Stimulated activated naive CD4-positive, alpha-beta T cell (primary cell): Measurements from ENCODE around the gene GNG4.

Experiments used
- DNase-seq, 6 experiments: peaks; one replicate each; lab custom pipeline; 2025; lab: John Stamatoyannopoulos, UW

Gene GNG4

DNA sequence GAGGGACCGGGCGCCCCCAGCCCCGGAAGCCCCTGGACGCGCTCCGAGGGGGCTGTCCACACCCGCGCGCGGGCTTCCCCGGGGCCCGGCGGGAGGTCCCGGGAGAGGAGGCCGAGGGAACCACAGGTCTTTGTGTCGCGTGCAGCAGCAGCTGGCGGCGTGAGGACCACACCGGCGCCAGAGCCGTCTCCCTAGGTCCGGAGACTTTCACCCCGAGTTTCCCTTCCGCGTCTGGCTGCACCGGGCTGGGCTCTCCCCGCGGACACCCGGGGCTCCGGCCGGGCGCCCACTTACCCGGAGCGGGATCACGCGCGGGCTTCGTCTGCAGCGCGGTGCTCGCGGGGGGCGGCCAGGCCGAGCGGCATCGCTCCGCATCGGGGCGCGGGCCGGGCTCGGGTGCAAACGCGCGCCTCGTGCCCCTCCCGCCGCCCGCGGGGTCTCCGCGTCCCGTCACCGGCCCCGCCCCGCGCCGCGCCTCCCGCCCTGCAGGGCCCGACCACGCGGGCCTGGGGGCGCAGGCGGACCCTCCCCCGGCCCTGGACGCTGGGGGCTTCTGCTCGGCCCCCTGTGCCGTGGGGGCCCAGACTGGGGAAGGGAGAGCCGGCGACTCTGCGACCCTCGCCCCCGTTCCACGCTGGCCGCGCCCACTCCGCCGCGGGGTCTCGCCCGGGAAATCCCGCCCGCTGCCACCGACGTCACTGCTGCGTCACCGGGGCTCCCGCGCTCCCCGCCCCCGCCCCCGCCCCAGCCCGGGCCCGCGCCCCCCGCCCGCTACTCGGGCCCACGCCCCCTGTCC, at the start of gene GNG4:
Gene GNG4 (minus strand): TSS at position 417 of the 796 bp plus-strand sequence. CDS start 65,946 bp downstream, outside the sequence.
- DNase-seq: no peak

DNA sequence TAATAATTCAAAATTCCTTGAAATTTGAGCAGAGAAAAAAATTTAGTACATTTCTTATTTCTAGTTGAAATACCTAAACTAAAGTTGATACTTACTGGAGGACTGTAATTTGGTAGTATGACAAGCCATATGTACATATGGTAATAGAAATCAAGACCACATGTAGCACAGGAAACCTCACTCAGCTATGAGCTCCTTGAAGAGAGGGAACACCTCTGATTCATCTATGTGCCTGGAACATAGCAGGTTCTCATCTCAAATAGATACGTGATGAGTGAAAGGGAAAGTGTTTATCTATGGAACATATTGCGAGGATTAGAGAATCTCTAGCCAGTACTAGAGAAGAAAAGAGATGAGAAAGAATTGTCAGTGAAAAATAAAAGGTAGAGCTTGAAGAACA, 47.9 kb upstream of the GNG4 start:
- no peak for DNase-seq

DNA sequence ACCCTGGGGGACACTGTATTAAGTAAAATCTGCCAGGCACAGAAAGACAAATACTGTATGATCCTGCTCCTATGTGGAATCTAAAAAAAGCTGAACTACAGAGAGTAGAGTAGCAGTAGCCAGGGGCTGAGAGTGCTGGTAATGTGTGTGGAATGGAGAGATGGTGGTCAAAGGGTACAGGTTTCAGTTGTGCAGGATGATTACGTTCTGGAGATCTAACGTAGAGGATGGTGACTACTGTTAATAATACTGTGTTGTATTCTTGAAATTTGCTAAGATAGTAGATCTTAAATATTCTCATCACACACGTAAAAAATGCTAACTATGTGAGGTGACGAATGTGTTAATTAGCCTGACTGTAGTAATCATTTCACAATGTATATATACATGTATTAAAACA, 39.8 kb upstream of the GNG4 start:
- no peak for DNase-seq

DNA sequence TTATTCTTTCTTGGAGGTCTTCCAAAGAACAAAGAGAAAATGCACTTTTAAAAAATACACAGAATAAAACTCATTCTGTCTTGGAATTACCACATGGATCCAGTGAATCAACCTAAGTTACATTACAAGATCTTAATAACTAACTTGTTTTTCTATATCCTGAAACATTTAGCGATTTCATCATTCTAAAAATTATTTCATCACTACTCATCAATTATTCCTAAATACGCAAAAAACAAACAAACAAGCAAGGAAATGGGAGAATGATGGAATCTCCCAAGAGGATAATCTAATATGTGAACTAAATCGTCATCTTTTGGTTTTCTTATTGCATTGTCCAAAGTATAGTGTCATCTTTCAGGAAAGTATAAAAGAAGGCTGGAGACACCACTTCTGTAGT, 38.5 kb upstream of the GNG4 start:
- DNase-seq: no peak

DNA sequence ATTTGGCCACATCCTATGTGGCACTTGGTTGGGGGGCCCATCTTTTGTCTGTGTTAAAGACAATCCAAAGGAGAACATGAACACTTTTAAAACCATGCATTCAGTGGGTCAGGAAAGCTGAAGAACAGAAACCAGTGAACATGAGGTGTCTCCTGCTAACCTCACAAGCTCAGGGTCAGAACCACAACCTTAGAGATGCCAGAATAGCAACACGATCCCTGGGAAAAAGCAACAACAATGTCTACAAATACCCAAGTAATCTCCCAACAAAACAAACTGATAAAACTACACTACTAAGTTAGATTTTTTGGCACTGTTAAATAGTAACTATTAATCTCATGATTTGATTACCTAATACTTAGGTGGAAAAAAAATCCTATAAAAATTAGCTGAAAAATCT, 34.1 kb upstream of the GNG4 start:
- DNase-seq: no peak

DNA sequence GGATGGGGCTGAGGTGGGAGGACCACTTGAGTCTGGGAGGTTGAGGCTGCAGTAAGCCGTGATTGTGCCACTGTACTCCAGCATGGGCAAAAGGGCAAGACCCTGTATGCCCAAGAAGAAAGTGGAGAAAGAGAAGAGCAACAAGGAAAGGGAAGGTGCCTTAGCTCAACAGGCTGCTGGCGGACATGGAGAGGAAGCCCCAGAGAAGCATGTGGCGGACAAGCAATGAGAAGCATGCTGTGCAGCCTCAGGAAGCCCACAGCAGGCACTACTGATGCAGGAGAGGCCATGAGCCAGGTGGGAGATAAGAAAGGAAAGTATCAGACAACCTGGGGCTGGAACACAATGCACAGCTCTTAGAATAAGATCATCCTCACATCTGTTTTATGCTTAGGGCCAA, 32.6 kb upstream of the GNG4 start:
- no peak for DNase-seq

DNA sequence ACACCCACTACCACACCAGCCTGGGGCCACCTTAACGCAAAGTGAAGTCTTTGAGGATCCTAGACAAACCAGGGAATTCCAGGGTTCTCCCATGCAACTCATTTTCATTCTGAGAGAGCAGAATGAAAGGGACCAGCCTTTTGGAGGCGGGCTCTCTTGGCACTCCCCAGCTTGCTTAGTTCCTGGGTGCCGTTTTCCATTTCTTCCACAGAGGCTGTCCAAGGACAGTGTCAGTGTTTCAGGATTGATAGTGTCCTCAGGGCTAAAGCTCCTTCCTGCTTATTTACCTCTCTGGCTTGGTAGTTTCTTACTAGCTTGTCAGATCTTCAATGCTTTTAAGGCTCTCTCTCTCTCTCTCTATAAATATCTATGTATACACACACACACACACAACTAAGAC, 30.1 kb upstream of the GNG4 start:
- DNase-seq: no peak

DNA sequence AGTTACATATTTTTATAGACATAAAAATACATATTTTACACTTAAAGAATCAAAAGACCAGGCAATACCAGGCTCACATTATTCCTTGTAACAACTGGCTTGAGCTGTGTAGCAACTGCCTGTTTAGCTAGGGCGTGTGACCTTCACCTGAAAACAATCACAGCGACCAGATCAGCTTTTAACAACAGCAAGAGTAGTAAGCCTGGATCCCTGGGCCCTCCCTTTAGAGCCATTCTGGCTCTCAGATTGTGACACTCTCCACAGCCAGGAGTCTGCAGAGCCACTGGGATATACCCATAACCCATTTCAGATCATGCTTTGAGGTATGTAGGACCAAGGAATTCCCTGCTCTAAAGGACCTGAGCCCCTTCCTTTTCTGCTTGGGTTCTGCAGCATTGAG, 29.4 kb upstream of the GNG4 start:
- no peak for DNase-seq

DNA sequence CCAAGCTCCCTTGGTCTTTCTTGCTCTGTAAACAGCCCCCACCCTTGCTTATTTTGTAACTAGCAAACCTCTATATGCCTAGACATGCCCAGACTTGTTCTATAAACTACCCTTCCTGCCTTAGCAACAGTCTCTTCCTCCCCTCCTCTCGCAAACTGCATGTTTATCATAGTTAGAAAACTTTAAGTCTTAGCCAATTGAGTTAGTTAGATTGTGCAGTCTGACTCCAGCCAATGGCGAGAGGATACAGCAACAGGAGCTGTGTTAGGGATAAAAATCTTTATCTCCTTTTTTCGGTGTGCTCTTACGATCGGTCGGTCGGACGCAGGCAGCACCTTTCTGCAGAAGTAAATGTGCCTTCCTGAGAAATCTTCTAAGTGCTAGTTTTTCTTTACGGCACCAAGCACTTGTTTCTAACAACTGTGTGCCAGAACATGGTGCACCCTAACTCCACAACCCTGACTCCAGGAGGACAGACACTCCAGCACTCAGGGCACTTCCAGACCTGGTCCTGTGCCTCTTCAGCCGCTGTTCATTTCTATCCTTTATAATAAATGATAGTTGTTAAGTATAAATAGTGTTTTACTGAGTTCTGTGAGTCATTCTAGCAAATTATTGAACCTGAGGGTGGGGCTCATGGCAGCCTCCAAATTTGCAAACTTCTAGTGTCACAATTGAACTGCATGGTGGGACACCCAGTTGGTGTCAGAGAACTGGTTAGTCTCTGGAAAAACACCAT, 25.7 kb upstream of the GNG4 start:
- DNase-seq: no peak

DNA sequence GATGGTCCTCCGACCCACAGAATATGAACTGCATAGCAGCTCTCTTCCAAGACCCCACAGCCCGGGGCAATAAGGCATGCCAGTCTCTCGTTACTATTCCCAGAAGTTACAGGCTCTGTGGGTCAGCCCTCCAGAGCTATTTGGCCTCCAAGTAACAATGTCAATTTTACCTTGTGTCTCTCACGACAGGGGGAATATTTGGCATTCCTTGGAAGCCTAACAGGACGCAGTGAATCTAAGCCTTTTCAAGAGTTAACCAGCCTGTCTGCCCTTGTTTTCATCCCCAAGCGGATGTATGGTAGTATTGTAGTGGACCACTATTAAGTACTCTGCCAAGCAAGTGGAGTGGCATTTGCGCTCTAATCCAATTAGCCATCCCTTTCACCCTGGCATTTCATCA, 24.4 kb upstream of the GNG4 start:
- no peak for DNase-seq

DNA sequence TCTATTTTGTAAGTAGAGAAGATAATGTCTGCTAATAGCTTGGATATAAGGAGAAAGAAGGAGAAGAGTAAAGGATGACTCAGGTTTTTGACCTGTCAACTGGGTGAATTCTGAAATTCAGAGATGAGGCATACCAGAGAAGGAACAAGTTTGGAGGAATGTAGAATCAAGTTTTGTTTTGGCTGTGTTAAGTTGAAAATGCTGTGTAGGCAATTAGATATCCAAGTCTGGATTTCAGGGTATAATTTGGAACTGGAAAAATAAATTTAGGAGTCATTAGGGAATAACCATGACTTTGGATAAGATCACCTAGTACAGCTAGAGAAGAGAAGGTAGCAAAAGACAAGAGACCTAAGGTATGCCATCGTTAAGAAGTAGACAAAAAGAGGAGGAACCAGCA, 22.4 kb upstream of the GNG4 start:
- DNase-seq: no peak

DNA sequence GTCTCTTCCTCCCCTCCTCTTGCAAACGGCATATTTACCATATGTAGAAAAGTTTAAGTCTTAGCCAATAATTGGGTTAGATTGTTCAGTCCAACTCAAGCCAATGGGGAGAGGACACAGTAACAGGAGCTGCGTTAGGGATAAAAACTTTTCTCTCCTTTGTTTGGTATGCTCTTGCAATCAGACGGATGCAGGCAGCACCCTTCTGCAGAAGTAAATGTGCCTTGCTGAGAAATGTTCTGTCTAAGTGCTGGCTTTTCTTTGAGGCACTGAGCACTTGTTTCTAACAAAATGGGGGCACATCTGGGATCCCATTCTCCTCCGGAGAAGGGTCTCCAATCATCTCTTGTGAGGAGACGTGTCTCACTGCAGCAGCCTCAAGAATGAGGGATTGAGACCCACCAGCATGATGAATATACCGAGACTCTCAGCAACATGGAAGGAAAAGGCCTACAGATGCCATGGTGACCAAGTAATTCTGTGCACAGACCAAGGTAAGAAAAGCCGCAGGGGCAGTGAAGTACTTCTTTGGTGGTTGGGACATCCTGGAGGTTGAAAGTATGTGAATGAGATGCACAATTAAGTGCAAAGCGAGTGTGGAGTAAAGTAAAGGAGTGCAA, 20.7 kb upstream of the GNG4 start:
- no peak for DNase-seq

DNA sequence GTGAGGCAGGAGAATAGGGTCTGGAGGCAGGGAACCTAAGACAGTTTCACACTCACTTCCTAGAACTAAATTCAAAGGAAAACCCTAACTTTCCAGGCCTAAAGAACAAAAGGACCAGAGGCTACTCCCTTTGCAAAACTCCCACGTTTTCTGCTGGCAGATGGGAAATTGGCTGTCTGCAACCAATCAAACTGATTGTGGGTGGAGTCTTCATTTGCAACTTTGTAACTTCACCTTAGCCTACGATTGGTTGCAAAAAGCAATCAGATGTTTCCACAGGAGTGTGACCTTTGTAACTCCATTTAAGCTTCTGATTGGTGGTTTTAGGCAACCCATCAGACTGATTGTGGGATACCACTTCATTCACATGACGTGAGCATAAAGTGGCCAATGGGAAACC, 19.7 kb upstream of the GNG4 start:
- DNase-seq: no peak

DNA sequence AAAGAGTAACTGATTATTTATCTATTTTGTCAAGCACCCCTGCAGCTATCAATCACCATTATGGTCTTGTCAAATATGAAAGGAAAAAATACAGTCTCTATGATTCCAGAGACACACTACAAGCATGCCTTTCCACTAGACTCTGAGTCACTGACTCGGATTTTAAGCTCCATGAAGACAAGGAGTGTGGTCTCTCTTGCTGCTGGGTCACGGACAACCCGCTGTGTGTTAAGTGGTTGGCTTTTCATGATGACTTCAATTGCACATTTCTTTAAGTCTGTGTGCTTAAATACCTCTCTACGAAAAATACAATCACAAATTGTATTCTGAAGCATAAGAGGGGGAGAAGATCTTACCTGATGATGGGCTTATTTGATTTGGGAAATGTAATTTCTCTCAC, 14.0 kb upstream of the GNG4 start:
- no peak for DNase-seq

DNA sequence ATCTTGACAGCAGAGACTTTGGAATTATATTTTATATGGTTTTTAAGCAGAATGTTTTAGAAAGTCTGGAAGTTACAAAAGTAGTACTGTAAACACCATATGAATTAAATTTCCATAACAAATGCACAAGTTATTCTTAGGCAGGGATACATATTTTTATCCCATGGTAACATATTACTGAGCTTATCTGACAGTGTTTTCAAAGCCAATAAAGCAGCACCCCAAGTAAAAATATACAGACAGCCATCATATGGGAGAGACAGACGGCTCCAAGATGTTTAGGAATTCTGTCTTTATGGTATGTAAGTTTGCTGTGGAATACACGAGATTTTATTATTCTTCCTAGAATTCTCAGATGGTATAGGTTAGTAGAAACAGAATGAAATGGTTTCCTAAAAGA, 12.0 kb upstream of the GNG4 start:
- DNase-seq: no peak

DNA sequence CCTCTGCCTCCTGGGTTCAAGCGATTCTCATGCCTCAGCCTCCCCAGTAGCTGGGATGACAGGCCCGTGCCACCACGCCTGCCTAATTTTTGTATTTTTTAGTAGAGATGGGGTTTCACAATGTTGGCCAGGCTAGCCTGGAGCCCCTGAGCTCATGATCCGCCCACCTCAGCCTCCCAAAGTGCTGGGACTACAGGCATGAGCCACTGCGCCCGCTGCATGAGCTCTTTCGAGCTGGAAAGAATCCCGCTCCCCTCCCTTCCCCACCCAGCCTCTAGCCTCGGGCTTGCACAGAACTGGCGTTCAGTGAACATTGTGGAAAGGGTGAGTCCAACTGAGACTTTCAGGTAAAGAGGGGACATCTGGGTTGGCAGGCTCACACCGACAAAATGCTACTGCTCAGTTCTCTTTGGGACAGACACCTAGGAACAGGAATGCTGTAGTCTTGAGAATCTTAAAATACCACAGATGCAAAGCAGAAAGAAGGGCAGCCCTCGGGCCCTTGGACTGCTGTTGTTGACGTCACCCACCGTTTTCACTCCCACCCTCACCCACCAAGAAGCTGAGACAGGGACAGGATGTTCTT, 9.7 kb upstream of the GNG4 start:
- DNase-seq: no peak

DNA sequence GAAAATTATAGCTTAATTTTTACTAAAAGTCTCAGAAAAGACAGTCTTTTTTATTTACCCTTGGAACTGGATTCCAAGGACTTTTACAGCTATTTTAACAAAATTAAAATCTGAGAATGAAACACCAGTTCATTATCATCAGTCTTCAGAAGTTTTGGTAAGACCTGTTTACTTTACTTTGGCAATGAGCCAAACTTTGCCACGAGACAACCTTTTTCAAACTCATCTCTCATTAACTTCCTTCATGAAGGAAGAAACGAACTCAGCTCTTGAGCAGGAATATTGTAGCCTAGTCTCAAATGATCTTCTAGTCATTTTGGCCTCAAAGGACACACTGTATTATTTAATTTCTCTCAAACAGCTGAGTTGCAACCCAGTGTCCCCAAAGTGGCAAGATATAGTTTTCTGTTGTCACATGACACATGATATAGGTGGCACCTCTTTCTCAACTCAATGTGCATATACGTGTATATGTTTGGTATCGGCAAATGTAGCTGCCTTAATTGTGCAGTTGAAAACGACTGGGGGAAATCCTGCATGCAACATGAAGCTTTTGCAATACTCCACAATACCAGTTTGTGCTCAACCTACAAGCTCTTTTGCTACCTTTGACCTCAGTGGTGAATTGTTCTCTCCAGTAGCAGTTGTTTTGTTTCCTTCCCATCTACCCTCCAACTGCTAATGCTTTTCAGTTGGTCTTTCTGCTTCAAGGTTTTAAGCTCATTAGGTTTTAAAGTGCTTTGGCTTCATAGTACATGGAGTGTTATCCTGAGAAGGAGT, 8.4 kb upstream of the GNG4 start:
- no peak for DNase-seq

DNA sequence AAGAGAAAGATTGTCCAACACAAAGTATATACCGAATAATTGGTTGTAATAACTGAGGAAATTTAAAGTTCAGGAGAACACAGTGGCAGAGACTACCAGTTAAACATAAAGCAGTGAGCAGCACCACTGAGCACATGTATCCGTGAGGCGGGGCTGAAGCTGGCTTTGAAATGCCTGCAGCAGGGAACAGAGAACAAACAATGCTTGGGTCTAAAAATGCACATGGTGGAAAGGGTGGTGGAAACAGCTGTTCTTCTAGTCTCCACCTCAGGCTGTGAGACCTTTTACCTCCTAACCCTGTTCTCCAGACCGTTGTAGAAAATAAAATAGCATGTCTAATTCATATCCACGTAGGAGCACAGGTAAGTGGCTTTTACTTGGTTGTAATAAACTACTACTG, 7.7 kb upstream of the GNG4 start:
- DNase-seq: no peak

DNA sequence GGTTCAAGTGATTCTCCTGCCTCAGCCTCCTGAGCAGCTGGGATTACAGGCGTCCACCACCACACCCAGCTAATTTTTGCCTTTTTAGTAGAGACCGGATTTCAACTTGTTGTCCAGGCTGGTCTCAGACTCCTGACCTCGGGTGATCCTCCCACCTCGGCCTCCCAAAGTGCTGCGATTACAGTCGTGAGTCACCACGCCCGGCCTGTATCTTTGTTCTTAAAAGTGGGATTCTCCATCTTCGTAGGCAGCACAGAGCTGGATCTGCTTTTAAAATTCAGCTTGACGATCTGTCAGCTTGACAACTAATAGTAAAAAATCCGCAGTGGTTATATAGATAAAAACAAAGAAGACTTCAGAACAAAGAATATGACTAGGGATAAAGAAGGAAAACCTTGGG, 2.8 kb upstream of the GNG4 start:
- no peak for DNase-seq

DNA sequence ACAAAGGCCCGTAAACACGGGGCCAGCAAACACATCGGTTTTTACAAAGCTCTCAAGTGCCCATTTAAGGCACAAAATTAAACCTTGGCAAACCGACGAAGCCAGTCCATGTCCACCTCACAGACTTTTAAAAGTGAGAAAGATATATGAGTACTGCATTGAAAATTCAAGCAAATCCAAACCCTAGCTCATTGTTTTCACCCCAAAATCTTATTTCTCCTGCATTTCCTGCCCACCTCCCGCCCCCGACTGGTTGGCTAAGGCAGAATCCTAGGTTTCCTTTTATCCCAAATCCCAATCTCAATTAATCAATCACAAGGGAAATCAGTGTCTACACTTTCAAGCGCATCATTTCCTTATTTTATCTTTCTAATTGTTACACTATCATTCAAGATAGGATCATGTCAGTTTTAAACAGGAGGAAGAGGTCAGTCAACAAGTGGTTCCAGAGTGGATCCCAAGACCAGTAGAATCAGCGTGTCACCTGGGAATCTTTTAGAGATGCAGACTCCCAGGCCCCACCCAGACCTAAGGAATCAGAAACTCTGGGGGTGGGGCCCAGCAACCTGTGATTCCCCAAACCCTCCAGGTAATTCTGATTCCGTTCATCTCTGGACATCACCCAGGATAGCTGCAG, 1.7 kb upstream of the GNG4 start:
- no peak for DNase-seq

DNA sequence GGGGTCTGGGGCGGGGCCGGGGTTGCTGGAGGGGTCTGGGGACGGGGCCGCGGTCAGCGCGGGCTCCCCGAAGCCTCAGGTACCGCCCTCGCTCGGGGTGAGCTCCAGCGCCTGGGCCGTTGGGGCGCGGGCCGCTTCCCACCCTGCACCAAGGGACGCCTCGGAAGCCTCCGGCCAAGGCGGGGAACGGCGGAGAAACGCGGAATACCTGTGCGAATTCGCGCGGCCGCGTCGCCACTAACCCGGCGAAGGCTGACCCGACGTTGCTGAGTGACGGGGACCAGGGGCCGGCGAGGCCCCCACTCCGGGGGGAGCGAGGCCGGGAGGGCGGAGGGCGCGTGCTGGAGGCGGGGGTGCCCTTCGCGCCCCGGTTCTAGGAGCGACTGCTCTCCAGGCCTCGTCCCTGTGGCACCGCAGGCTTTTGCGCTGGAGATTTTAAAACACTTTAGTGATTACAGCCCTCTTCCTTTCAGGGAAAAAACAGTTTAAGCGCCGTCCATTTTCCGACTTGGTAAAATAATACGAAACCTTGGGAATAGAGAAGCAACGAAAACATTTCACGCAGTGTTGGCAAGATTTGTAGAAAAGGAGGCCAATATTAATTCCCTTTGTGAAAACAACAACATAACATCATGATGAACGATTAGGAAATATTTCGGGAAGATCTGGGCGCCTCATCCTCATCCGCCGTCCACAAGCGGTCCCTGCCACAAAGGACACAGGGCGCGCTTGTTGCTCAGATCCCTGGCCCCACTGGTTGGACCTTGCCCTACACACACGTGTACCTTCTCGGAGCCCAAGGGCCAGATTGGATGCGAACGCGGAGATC, 971 bp upstream of the GNG4 start:
- no peak for DNase-seq
